ENCODE results near the gene RALGPS1. TPM values are rescaled to one million over a fixed set of nuclear protein-coding genes. Genes with fewer than 3 reads are reported as not detected.

RALGPS1 gene
- total RNA-seq, 2 experiments from 2014 or later: 2.1 to 2.4 TPM

- no peaks in the 10 kb centered on the region for H3K27me3 Mint-ChIP-seq (ENCODE audit: low read depth)
- CTCF ChIA-PET: no interaction called here
- DNase-seq: no peak
- peaks cover 4% of the 10 kb centered on the region for H3K9me3 Mint-ChIP-seq
- no peaks in the 10 kb centered on the region for H3K4me1 Mint-ChIP-seq (ENCODE audit: low read depth)
- peaks cover 5% of the 10 kb centered on the region for H3K36me3 Mint-ChIP-seq (ENCODE audit: low read depth)
- H3K27ac Mint-ChIP-seq: no peak overlapping the region
- intact Hi-C loops (cut with micrococcal nuclease): no loop called here
- H3K4me3 Mint-ChIP-seq: no peak overlapping the region
Measured at GRCh38 chr9:127076860-127077643, 162.5 kb downstream of the RALGPS1 start.

- no peaks in the 10 kb centered on the region for H3K36me3 Mint-ChIP-seq (ENCODE audit: low read depth)
- CTCF ChIA-PET: no interaction called here
- intact Hi-C loops (cut with micrococcal nuclease): no loop called here
- no peaks in the 10 kb centered on the region for H3K9me3 Mint-ChIP-seq
- no peak overlapping the region for H3K27ac Mint-ChIP-seq
- H3K4me3 Mint-ChIP-seq: no peak overlapping the region
- H3K4me1 Mint-ChIP-seq (ENCODE audit: low read depth): no peaks in the 10 kb centered on the region
- no peak for DNase-seq
- H3K27me3 Mint-ChIP-seq (ENCODE audit: low read depth): no peaks in the 10 kb centered on the region
Measured at GRCh38 chr9:127077644-127077946, 163.0 kb downstream of the RALGPS1 start.

- Mint-ChIP-seq H3K36me3 (ENCODE audit: low read depth) (no peaks in the 10 kb centered on the region), H3K27me3 (ENCODE audit: low read depth) (peaks cover 1% of the 10 kb centered on the region), H3K4me3 (no peak overlapping the region), H3K4me1 (ENCODE audit: low read depth) (no peaks in the 10 kb centered on the region), H3K9me3 (no peaks in the 10 kb centered on the region), H3K27ac (no peak overlapping the region)
- DNase-seq: no peak
- intact Hi-C loops (cut with micrococcal nuclease): no loop called here
- CTCF ChIA-PET: no interaction called here
Measured at GRCh38 chr9:127078336-127078735, 163.8 kb downstream of the RALGPS1 start.

GRCh38 chr9:127078988-127079387 is 164.4 kb downstream of the RALGPS1 start:
- Mint-ChIP-seq H3K27ac (no peak overlapping the region), H3K9me3 (no peaks in the 10 kb centered on the region), H3K4me1 (ENCODE audit: low read depth) (no peaks in the 10 kb centered on the region), H3K36me3 (ENCODE audit: low read depth) (no peaks in the 10 kb centered on the region), H3K27me3 (ENCODE audit: low read depth) (peaks cover 1% of the 10 kb centered on the region), H3K4me3 (no peak overlapping the region)
- CTCF ChIA-PET: no interaction called here
- intact Hi-C loops (cut with micrococcal nuclease): no loop called here
- no peak for DNase-seq

- intact Hi-C loops (cut with micrococcal nuclease): no loop called here
- Mint-ChIP-seq H3K4me3 (no peak overlapping the region), H3K27ac (no peak overlapping the region), H3K36me3 (ENCODE audit: low read depth) (no peaks in the 10 kb centered on the region), H3K4me1 (ENCODE audit: low read depth) (peaks cover 4% of the 10 kb centered on the region), H3K9me3 (no peaks in the 10 kb centered on the region), H3K27me3 (ENCODE audit: low read depth) (peaks cover 1% of the 10 kb centered on the region)
- CTCF ChIA-PET: interaction anchor here (0.6 kb wide), 1 partner anchor 505 kb away, joined by 3 read pairs; no protein-coding TSS in a partner anchor
- DNase-seq: no peak
Measured at GRCh38 chr9:127079446-127080140, 165.0 kb downstream of the RALGPS1 start.

GRCh38 chr9:127081250-127082185 is 166.9 kb downstream of the RALGPS1 start:
- no peak overlapping the region for H3K4me3 Mint-ChIP-seq
- intact Hi-C loops (cut with micrococcal nuclease): no loop called here
- CTCF ChIA-PET: no interaction called here
- no peaks in the 10 kb centered on the region for H3K36me3 Mint-ChIP-seq (ENCODE audit: low read depth)
- peaks cover 7% of the 10 kb centered on the region for H3K4me1 Mint-ChIP-seq (ENCODE audit: low read depth)
- no peaks in the 10 kb centered on the region for H3K9me3 Mint-ChIP-seq
- no peak overlapping the region for H3K27ac Mint-ChIP-seq
- peaks cover 4% of the 10 kb centered on the region for H3K27me3 Mint-ChIP-seq (ENCODE audit: low read depth)
- DNase-seq: no peak

GRCh38 chr9:127083138-127083980 is 168.8 kb downstream of the RALGPS1 start:
- no peak overlapping the region for H3K27ac Mint-ChIP-seq
- intact Hi-C loops (cut with micrococcal nuclease): no loop called here
- peaks cover 8% of the 10 kb centered on the region for H3K27me3 Mint-ChIP-seq (ENCODE audit: low read depth)
- CTCF ChIA-PET: no interaction called here
- H3K4me3 Mint-ChIP-seq: no peak overlapping the region
- no peaks in the 10 kb centered on the region for H3K36me3 Mint-ChIP-seq (ENCODE audit: low read depth)
- no peaks in the 10 kb centered on the region for H3K9me3 Mint-ChIP-seq
- DNase-seq: no peak
- H3K4me1 Mint-ChIP-seq (ENCODE audit: low read depth): peaks cover 7% of the 10 kb centered on the region

- H3K4me3 Mint-ChIP-seq: no peak overlapping the region
- H3K27me3 Mint-ChIP-seq (ENCODE audit: low read depth): peaks cover 8% of the 10 kb centered on the region
- H3K27ac Mint-ChIP-seq: no peak overlapping the region
- intact Hi-C loops (cut with micrococcal nuclease): no loop called here
- peaks cover 7% of the 10 kb centered on the region for H3K4me1 Mint-ChIP-seq (ENCODE audit: low read depth)
- no peak for DNase-seq
- CTCF ChIA-PET: no interaction called here
- no peaks in the 10 kb centered on the region for H3K36me3 Mint-ChIP-seq (ENCODE audit: low read depth)
- H3K9me3 Mint-ChIP-seq: no peaks in the 10 kb centered on the region
Measured at GRCh38 chr9:127084076-127085039, 169.8 kb downstream of the RALGPS1 start.

GRCh38 chr9:127085186-127085585 is 170.6 kb downstream of the RALGPS1 start:
- DNase-seq: no peak
- H3K27ac Mint-ChIP-seq: no peak overlapping the region
- H3K9me3 Mint-ChIP-seq: no peaks in the 10 kb centered on the region
- CTCF ChIA-PET: interaction anchor here (0.6 kb wide), 1 partner anchor 483 kb away, joined by 3 read pairs; no protein-coding TSS in a partner anchor
- H3K36me3 Mint-ChIP-seq (ENCODE audit: low read depth): no peaks in the 10 kb centered on the region
- no peak overlapping the region for H3K4me3 Mint-ChIP-seq
- H3K27me3 Mint-ChIP-seq (ENCODE audit: low read depth): peaks cover 8% of the 10 kb centered on the region
- peaks cover 7% of the 10 kb centered on the region for H3K4me1 Mint-ChIP-seq (ENCODE audit: low read depth)
- intact Hi-C loops (cut with micrococcal nuclease): no loop called here

- H3K9me3 Mint-ChIP-seq: no peaks in the 10 kb centered on the region
- H3K27me3 Mint-ChIP-seq (ENCODE audit: low read depth): peaks cover 8% of the 10 kb centered on the region
- intact Hi-C loops (cut with micrococcal nuclease): no loop called here
- CTCF ChIA-PET: no interaction called here
- H3K27ac Mint-ChIP-seq: no peak overlapping the region
- peaks cover 7% of the 10 kb centered on the region for H3K4me1 Mint-ChIP-seq (ENCODE audit: low read depth)
- DNase-seq: no peak
- no peak overlapping the region for H3K4me3 Mint-ChIP-seq
- H3K36me3 Mint-ChIP-seq (ENCODE audit: low read depth): no peaks in the 10 kb centered on the region
Measured at GRCh38 chr9:127086771-127087170, 172.2 kb downstream of the RALGPS1 start.

- CTCF ChIA-PET: no interaction called here
- no peak overlapping the region for H3K4me3 Mint-ChIP-seq
- peaks cover 7% of the 10 kb centered on the region for H3K4me1 Mint-ChIP-seq (ENCODE audit: low read depth)
- no peaks in the 10 kb centered on the region for H3K36me3 Mint-ChIP-seq (ENCODE audit: low read depth)
- DNase-seq: no peak
- intact Hi-C loops (cut with micrococcal nuclease): no loop called here
- H3K27ac Mint-ChIP-seq: no peak overlapping the region
- no peaks in the 10 kb centered on the region for H3K9me3 Mint-ChIP-seq
- peaks cover 8% of the 10 kb centered on the region for H3K27me3 Mint-ChIP-seq (ENCODE audit: low read depth)
Measured at GRCh38 chr9:127087411-127087810, 172.8 kb downstream of the RALGPS1 start.

Data from activated naive CD4-positive, alpha-beta T cell treated with anti-CD3 and anti-CD28 coated beads for 36 hours (primary cell).